HG03558 (cell line): ENCODE measurements around the gene RFX2.
A peak's percentile ranks its signal among the peaks of the same experiment; 100 is the strongest.
"Not testable (repeated sequence)": the region's sequence is repeated elsewhere in the genome, so short reads cannot be mapped to it uniquely, and the experiment has no call there.

Experiments
- ATAC-seq: cut with Tn5 transposase; IDR thresholded peaks from one replicate; pipeline ENCODE4 v1.9.1; 2021; ENCODE audit warnings: moderate number of reproducible peaks; ENCODE audit not compliant: unreplicated experiment; ENCODE audit errors: extremely low read depth

The RFX2 gene

DNA sequence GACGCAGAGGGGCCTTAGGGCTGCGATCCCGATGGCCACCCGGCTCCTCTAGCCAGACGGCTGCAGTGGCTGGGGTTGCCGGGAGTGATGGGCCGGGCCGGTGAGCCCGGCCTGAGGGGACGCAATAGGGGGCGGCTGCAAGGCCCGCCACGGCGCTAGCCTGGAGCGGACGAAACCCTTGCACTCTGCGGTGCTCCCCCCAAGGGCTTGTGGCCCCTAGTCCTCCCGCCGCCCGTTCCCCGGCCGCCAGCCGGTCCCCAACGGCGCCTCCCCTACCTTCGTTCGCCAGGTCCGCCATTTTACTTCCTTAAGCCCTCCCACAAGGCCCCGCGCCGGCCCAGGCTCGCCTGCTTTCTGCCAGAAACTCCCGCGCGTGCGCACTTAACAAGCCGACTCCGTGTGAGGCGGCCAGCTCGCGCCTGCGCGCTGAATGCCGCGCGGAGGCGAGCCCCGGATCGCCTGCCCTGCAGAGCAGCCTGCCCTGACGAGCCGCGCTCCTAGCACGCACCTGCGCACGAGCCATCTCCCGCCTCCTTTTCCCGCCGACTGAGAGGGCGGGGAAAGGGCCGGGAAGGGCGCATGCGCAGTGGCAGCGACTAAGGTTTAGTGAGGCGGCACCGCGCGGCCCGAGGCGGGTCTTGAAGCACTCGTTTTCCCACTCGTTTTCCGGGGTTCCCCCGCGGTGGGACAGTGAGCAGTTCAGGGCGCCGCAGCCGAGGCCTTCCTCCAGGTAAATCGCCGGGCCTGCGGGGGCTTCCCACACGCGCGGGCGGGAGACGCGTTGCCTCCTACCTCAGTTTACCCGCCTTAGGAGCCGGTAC is 132.3 kb downstream of the RFX2 start, which contains the start of gene RANBP3:
Gene RANBP3, minus strand, starts transcription at position 356 of the 821 bp plus-strand sequence. Its CDS starts 58 bp downstream, at position 298.
- ATAC-seq: peak; percentile 74

DNA sequence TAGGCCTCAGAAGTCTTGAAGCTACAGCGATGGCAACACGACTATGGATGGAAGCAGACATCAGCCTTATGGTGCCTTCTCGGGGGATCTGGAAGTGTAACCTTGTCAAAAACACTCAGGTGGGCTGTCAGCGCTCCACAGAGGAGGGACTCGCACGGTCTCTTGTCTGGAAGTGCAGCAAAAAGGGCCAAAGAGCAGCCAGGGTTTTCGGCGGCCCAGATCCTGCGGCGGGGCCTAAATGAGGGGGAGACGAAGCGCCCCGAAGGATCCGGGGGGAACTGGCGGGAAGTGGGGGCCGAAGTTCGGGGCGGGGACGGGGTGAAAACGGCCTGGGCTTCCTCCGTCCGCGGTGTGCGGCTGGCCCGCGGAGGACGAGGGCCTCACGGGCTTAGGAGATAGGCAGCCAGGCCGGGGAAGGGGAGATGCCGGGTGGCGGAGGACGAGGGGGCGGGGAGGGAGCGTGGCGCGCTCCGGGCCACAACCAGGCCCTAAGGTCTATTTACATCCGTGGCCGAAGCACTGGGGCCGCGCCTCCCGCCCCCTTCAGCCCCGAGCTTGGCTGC is 133.0 kb downstream of the RFX2 start:
- no peak for ATAC-seq

DNA sequence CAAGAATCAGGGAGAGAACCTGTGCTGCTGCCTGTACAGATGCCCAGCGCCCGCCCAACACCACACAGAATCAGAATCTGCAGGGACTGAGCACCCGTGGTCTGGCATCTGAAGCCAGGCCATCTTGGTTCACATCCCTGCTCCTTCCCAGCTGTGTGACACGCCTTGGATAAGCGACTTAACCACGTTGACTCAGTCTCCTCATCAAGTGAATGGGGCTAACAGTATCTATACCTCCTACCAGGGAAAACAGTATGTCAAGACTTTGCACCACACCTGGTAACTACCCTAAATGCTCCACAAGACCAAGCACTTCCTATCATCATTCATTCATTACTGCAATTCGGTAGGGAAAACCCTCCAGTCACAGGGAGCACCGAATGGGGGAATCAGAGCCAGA is 133.5 kb downstream of the RFX2 start:
- no peak for ATAC-seq

GRCh38 chr19:5975388-5975728 is 134.9 kb downstream of the RFX2 start:
- no peak for ATAC-seq

DNA sequence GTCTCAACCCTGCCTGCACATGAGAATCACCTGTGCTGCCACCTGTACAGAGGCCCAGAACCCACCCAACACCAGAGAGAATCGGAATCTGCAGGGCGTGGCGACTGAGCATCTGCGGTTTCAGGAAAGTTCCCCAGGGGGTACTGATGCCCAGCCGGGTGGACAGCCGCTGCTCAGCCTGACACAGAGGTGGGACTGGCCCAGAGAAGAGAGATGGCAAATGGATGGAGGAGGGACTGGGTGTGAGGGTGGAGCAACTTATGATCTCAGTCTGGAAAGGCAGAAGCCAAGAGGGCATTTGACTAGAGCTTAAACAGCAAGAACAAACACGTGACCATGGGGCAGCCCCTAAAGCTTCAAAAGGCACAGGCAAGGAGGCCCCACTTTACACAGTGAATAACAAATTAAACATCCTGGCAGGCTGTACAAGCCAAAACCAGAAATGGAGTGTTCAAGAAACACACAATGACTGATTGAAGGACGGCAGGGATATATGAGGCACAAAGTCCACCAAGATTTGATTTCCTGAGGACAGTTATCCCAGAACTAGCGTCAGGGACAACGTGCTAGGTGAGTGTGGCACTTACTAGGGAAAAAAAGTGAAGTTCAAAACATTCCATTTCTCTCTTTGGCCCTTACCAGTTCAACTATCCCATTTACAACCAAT is 135.4 kb downstream of the RFX2 start:
- ATAC-seq: no peak

DNA sequence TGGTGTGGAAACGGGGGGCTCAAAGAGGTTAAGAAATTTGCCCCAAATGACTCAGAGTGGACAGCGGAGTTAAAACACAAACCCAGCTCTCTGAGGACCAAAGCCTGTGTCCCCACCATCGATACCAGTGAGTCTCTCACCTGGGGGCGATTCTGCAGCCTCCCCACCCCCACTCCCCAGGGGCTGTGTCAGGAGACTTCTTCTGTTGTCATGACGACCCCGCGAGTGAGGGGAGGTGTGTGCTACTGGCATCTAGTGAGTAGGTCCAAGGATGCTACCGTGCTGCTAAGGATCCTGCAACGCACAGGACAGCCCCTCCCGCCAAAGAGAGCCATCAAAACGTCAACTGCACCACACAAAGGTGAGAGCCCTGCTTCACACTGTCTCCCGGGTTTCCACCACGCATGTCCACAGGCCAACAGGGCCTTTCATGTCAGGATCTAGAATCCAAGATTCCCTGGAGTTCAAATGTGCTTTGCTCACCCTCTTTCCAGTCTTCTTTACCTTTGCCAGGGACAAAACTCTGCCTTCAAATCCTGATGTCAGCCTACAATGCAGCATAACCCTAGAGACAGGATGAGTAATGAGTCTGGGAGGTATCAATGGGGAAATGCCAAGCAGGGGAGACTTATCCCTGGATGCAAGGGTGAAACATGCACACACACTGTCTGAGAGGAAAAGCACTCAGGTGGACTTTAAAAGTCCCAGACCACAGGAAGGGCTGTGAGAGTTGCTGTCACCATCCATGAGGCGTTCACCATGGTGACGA is 136.2 kb downstream of the RFX2 start:
- no peak for ATAC-seq

- no peak for ATAC-seq
Observed at GRCh38 chr19:5973376-5973775, 136.9 kb downstream of the RFX2 start.

DNA sequence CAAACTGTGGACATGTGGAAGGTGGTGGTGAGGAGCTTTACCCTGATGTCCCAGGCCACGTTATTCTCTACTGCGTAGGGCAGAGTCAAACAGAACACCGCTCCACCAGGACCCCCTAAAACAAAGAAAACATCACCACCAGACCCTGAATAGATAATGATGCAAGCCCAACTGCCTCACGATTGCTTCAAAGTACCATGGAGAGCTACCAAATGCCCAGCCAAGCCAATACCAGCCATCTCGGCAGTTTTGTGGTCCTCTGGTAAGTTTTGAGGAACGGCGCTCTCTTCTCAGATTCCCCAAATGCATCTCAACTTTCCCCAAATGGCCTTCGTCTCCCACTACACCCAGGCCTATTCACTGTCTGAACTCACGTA is 138.0 kb downstream of the RFX2 start:
- no peak for ATAC-seq

DNA sequence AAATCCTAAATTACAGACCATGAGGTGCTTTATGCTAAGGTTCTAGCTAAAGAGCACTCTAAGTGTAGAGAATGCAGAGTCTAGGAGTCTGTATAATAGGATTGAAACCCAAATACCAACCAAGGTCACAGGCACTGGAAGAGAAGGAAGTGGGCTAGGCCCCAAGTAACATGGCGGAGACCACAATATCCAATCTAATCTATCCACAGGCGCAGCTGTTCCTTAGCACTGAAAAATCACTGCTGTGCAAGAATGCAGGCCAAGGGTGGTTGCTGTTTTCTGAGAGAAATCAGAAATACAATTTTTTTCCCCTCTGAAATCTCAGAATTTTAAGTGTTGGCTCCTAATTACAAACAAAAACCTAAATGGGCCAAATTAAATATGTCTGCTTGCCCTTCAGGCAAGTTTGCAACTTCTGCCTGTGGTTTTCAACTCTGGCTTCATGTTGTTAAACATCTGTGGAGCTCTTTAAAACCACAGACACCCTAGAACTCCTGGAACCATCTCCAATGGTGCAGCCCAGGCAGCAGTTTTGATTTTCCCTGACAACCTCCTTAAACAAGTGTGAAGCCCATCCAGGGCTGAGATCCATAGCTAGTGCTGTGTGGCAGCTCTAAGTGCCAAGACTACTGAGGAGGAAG is 138.5 kb downstream of the RFX2 start:
- no peak for ATAC-seq

- ATAC-seq: no peak
Observed at GRCh38 chr19:5969476-5969875, 140.8 kb downstream of the RFX2 start.

DNA sequence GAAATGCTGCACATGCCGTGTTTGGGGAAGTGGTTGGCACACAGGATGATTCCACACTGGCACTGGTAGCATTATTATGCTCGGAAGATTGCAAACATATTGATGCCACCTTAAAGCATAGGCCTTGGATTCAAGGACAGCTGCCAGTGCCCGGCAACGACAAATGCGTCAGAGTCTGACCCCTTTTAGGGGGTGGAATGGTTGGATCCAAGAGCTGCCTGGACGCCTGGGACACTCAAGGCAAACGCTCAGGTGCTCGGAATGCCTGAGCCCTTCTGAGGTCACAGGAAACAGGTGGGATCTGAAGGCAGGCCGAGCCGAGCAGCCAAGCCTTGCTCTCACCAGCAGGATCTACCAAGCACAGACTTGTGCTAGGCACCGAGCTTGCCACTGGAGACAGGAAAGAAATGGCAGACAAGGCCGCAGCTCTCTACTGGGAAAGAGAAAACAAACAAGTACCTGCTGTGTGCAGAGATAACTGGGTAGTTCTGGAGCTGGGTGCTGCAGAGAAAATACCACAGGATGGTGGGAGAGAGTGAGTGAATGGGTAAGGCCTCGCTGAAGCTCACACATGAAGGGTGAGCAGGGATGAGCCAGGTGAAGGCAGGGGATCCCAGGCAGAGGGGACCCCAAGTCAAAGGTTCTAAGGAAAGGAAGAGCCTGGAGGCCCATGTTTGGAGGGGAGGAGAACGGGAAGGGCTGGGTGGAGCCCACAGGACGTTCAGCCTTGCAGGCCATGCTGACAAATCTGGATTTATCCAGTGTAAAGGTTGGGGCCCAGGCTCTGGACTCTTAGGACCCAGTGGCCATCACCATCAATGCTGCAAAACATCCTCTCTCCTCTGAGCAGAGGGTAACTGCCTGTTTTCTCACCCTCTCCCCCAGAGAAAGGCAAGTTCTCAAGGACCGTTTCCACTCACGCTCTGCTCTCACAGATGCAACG is 141.6 kb downstream of the RFX2 start:
- ATAC-seq: no peak

DNA sequence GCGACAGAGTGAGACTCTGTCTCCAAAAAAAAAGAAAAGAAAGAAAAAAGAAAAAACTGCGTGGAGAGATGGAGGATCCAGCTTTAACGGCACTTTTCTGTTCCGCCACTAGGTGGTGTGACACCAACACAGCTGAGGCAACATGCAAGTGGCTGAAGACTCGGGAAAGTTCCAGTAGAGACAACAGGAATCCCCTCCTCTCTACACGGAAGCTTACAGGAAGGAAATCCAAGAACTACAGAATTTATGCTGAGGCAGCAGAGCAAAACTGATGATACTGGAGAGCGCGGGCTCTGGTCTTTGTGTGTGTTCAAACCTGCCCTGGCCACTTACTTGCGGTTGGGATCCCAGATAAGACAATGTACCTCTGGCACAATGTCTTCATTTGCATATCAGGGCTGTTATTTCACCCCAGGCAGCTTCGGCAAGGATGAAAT is 142.3 kb downstream of the RFX2 start:
- no peak for ATAC-seq

GRCh38 chr19:5967571-5967970 is 142.7 kb downstream of the RFX2 start:
- no peak for ATAC-seq

DNA sequence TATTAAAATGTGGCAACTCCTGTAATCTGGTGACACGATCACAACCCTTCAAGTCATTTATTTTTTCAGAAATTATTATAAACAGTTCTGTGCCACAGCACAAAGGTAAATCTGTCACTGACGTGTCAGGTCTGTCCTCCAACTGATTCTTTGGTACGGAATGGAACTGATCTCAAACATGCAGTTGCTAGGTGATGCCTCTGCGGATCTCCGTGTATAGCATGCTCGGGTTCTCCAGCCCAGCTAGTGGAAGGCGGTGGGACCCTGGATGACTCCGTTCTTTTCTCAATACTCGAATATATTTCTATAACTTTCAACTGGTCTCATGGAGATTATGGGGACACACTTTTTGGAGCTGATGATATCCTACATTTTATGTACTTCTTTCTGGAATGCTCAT is 143.4 kb downstream of the RFX2 start:
- no peak for ATAC-seq

DNA sequence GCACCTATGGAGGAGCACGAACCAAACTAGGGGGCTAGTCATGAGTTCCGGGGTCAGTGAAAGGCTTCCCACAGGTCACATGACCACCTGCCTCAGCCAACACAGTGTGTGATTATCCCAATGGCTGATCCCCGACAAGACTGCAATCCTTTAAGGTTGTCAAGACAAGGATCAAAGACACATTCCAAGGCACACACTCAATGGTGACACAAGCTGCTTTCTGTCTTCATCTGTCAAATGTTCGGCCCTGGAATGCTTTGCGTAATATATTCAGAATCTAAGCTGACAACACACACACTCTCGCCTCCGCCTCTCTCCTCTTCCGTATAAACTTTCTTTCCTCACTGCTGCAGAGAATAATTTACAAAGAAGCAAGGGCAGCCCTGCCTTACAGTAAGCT is 144.1 kb downstream of the RFX2 start:
- no peak for ATAC-seq

DNA sequence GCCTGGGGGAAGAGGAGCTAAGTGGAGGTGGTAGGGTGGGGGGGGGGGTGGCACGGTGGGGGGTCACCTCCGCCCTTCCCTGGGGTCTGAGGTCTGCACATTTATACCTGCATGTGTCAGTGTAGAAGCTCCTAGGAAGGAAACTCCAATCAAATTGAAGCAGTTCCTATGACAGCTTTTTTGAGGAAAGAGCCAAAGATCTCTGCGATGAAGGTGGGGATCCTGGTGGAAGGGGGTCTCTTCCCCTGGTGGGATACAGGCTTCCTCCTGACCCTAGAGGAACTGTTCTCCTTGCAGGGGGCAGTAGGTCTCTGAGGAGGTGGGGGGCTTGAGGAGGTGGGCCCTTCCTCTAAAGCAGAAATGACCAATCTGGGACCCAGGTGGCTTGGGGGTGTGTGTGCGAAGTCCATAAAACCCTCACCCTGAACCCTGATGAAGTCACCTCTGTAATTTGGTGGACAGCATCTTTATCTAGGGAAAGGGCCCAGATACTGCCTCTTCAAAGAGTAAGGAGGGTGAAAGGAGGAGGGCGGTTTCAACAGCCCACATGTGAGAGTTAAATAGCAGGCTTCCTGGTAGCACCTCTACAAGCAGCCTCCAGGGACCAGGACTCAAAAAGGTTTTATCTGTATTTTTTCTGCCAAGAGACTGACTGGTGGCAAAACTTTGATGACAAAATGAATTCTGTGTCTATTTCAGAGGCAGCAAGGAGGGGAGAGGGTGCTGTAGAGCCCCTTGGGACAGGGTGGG is 145.3 kb downstream of the RFX2 start:
- no peak for ATAC-seq

DNA sequence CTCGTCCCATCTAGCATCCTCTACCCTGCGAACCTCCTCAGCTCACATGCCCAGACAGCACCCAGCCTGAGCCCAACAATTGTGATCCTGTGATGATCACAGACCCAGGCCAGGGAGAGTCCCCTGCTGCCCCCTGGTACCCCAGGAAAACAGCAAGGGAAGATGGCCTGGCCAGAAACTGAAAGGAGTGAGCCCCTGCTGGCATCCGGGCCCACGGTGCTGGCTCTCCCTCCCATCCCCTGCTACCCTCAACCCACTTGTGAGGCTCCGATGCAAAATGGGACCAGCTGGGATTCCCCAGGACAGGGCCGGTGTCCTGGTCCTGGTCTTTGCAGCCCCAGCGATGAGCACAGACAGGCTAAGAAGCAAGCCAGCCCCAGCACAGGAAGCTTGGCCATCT is 146.4 kb downstream of the RFX2 start:
- ATAC-seq: no peak

DNA sequence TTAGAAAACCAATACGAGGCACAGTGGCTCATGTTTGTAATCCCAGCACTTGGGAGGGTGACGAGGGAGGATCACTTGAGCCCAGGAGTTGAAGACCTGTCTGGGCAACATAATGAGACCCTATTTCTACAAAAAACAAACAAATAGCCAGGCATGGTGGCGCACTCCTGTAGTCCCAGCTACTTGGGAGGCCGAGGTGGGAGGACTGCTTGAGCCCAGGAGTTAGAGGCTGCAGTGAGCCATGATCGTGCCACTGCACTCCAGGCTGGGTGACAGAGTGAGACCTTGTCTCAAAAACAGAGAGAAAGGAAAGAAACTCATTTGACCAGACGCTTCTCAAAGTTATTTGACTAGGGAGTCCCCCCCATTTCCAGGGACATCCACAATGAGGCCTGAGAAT is 147.0 kb downstream of the RFX2 start:
- ATAC-seq: not testable (repeated sequence)
